Measurements from ENCODE around the gene ENTR1.

ENTR1 gene

DNA sequence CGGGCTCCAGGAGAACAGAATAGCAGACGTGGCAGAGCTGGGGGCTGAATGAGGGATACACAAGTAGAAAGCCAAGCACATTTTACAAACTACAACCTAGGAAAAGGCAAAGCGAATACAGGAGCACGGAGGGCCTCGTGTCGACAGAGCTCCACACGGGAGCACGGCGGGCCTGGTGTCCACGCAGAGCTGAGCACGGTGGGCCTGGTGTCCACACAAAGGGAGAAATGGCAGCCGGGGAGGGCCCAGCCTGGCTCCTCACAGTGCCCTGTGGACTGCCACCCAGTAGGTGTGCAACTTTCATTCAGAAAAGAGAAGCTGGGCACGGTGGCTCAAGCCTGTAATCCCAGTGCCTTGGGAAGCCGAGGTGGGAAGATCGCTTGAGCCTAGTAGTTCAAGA, 32.7 kb upstream of the ENTR1 start:
- Histone ChIP-seq H3K27me3 (ENCODE audit: control insufficient read depth, insufficient read depth, low read length) (no peaks in the 10 kb centered on the region), H3K4me1 (no peaks in the 10 kb centered on the region), H3K9me3 (ENCODE audit: control insufficient read depth, low read length) (no peaks in the 10 kb centered on the region), H3K4me2 (ENCODE audit: low read length) (no peak overlapping the region), H2AFZ (no peak overlapping the region), H3K4me3 (ENCODE audit: low read depth, low read length) (no peak overlapping the region), H3K9ac (no peak overlapping the region), H3K36me3 (ENCODE audit: control insufficient read depth, insufficient read depth, low read length) (no peaks in the 10 kb centered on the region), H3K79me2 (no peaks in the 10 kb centered on the region), H3K27ac (no peak overlapping the region)
- TF ChIP-seq, protein P1, sequence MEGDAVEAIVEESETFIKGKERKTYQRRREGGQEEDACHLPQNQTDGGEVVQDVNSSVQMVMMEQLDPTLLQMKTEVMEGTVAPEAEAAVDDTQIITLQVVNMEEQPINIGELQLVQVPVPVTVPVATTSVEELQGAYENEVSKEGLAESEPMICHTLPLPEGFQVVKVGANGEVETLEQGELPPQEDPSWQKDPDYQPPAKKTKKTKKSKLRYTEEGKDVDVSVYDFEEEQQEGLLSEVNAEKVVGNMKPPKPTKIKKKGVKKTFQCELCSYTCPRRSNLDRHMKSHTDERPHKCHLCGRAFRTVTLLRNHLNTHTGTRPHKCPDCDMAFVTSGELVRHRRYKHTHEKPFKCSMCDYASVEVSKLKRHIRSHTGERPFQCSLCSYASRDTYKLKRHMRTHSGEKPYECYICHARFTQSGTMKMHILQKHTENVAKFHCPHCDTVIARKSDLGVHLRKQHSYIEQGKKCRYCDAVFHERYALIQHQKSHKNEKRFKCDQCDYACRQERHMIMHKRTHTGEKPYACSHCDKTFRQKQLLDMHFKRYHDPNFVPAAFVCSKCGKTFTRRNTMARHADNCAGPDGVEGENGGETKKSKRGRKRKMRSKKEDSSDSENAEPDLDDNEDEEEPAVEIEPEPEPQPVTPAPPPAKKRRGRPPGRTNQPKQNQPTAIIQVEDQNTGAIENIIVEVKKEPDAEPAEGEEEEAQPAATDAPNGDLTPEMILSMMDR (IDR thresholded peaks at IDR 0.05) = no peak

DNA sequence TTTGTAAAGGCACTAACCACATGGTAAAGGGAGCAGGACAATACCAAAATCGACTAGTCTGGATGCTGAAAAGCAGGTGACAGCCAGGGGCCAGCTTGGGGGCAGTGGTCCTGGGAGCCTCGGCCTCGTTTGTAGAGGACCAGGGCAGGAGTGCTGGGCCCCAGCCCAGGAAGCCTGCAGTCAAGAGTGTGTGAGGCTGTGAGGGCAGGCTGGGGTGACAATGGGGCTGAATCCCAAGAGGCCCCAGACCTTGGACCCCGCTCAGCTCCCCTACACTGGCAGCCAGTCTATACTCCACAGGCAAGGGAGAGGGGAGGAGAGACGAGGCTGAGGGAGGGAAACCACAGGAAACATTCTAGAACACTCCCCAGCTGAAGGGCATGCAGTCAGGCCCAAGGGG, 31.9 kb upstream of the ENTR1 start:
- TF ChIP-seq, protein P1 (IDR thresholded peaks at IDR 0.05) = no peak
- no peaks in the 10 kb centered on the region for H3K36me3 ChIP-seq (ENCODE audit: control insufficient read depth, insufficient read depth, low read length)

DNA sequence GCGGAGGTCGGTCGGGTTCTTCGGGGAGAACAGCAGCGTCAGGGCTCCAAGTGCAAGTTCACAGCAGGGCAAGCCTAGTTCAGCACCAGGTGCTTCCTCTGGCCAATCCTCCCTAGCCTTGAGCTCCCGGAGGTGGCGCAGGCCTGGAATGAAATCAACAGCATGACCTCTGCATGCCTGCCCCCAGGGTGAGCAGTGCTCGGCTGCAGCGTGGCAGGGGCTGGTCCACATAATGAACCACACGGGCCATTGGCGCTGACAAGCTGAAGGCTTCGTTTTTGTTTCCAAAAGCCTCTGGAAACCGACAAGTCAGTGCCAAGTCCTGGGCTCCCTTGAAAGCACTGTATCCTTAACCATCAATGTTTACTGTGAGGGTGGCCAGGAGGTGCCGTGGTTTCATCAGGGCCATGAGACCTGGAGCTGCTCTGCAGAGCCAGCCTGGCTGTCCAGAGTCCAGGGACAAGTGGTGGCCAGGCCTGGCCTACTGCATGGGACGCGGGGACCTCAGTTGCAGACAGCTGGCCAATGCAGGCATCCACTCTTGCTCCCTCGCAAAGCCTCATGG, 31.3 kb upstream of the ENTR1 start:
- Histone ChIP-seq H2AFZ (no peak overlapping the region), H3K36me3 (ENCODE audit: control insufficient read depth, insufficient read depth, low read length) (no peaks in the 10 kb centered on the region), H3K9ac (no peak overlapping the region)

More for the DNA sequence above, 31.9 kb upstream of the ENTR1 start:
- H3K9ac ChIP-seq = no peak overlapping the region
- no peaks in the 10 kb centered on the region for H3K9me3 ChIP-seq (ENCODE audit: control insufficient read depth, low read length)
- no peaks in the 10 kb centered on the region for H3K27me3 ChIP-seq (ENCODE audit: control insufficient read depth, insufficient read depth, low read length)
- H2AFZ ChIP-seq = no peak overlapping the region
- H3K4me2 ChIP-seq (ENCODE audit: low read length) = no peak overlapping the region
- no peaks in the 10 kb centered on the region for H3K4me1 ChIP-seq
- peaks cover 2% of the 10 kb centered on the region for H3K79me2 ChIP-seq
- H3K27ac ChIP-seq = no peak overlapping the region
- no peak overlapping the region for H3K4me3 ChIP-seq (ENCODE audit: low read depth, low read length)

DNA sequence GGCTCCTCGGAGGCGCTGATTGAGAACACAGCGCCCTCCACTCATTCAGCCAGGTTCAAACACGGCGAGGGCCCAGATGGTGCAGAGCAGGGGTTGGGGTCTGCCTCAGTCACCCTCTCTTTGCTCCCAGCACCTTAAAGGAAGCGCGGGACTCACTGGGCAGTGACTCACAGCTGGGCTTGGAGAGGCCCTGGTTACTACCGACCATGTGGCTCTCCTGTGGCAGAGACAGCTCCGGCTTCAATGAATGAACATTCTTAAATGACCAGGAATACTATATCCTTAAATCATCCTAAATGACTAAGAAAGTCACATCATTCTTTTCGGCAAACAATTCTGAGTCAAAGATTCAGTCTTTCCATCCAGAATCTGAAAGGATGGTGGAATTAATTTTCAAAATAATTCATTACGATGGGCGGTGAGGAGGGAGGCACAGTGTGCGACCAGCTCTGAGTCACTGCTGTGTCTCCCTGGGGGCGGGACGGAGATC, 30.8 kb upstream of the ENTR1 start:
- Histone ChIP-seq H2AFZ (no peak overlapping the region), H3K4me1 (no peaks in the 10 kb centered on the region), H3K4me2 (ENCODE audit: low read length) (no peak overlapping the region), H3K27ac (no peak overlapping the region), H3K9me3 (ENCODE audit: control insufficient read depth, low read length) (no peaks in the 10 kb centered on the region), H3K79me2 (peaks cover 2% of the 10 kb centered on the region), H3K27me3 (ENCODE audit: control insufficient read depth, insufficient read depth, low read length) (no peaks in the 10 kb centered on the region), H3K4me3 (ENCODE audit: low read depth, low read length) (no peak overlapping the region), H3K36me3 (ENCODE audit: control insufficient read depth, insufficient read depth, low read length) (no peaks in the 10 kb centered on the region), H3K9ac (no peak overlapping the region)
- TF ChIP-seq, protein P1 (IDR thresholded peaks at IDR 0.05) = no peak

More for the DNA sequence above, 31.3 kb upstream of the ENTR1 start:
- TF ChIP-seq, protein P1 (IDR thresholded peaks at IDR 0.05) = no peak
- no peak overlapping the region for H3K27ac ChIP-seq
- H3K4me2 ChIP-seq (ENCODE audit: low read length) = no peak overlapping the region
- H3K4me3 ChIP-seq (ENCODE audit: low read depth, low read length) = no peak overlapping the region
- peaks cover 2% of the 10 kb centered on the region for H3K79me2 ChIP-seq
- H3K27me3 ChIP-seq (ENCODE audit: control insufficient read depth, insufficient read depth, low read length) = no peaks in the 10 kb centered on the region
- no peaks in the 10 kb centered on the region for H3K4me1 ChIP-seq
- H3K9me3 ChIP-seq (ENCODE audit: control insufficient read depth, low read length) = no peaks in the 10 kb centered on the region
